Activated gamma-delta T cell treated with Interleukin-2 at 50 U/mL for 16 hours (primary cell): ENCODE data around the gene YARS1.

Experiments
- DNase-seq: peaks from one replicate; pipeline ENCODE4 v3.0.0-alpha.2; 2020

YARS1 gene

GRCh38 chr1:32775640-32776337 lies 41.4 kb downstream of the YARS1 start:
- no peak for DNase-seq

- DNase-seq = no peak
These were observed 42.1 kb downstream of the YARS1 start for GRCh38 chr1:32774950-32775634.

GRCh38 chr1:32774464-32774808 lies 42.7 kb downstream of the YARS1 start:
- no peak for DNase-seq

- DNase-seq = no peak
These were observed 43.2 kb downstream of the YARS1 start for GRCh38 chr1:32773764-32774463.

- DNase-seq = peak; percentile 71
These were observed 44.0 kb downstream of the YARS1 start for GRCh38 chr1:32773018-32773763.

- DNase-seq = no peak
These were observed 44.7 kb downstream of the YARS1 start for GRCh38 chr1:32772281-32773017.

- no peak for DNase-seq
These were observed 45.4 kb downstream of the YARS1 start for GRCh38 chr1:32771561-32772280.

- DNase-seq = no peak
These were observed 46.2 kb downstream of the YARS1 start for GRCh38 chr1:32770741-32771548.

GRCh38 chr1:32770221-32770731 lies 46.9 kb downstream of the YARS1 start:
- no peak for DNase-seq

- DNase-seq = no peak
These were observed 47.5 kb downstream of the YARS1 start for GRCh38 chr1:32769524-32770220.

GRCh38 chr1:32768110-32768850 lies 48.9 kb downstream of the YARS1 start:
- no peak for DNase-seq

GRCh38 chr1:32767641-32768040 lies 49.5 kb downstream of the YARS1 start:
- no peak for DNase-seq

- no peak for DNase-seq
These were observed 50.0 kb downstream of the YARS1 start for GRCh38 chr1:32767156-32767555.

- no peak for DNase-seq
These were observed 50.7 kb downstream of the YARS1 start for GRCh38 chr1:32766328-32766972.

GRCh38 chr1:32765570-32766327 lies 51.4 kb downstream of the YARS1 start:
- no peak for DNase-seq

- no peak for DNase-seq
These were observed 52.2 kb downstream of the YARS1 start for GRCh38 chr1:32764826-32765569.

GRCh38 chr1:32763221-32763620 lies 53.9 kb downstream of the YARS1 start:
- no peak for DNase-seq
